Activated CD8-positive, alpha-beta T cell treated with anti-CD3 and anti-CD28 coated beads for 36 hours (primary cell): Measurements from ENCODE around the gene KLHL35. TPM values are rescaled to one million over a fixed set of nuclear protein-coding genes. Genes with fewer than 3 reads are reported as not detected.

Experiments used
- ATAC-seq: fragments of 200-7000 bp; cut with Tn5 transposase; one replicate; pipeline ENCODE4 v1.10.0; 2021; ENCODE audit warnings: mild to moderate bottlenecking, moderate library complexity
- CTCF ChIA-PET: fragments of 350-600 bp; sonication (Branson Sonifier 250); formaldehyde crosslinking; loops from one replicate; lab custom pipeline; 2021; ENCODE audit warnings: antibody characterized with exemption; lab: Charles Lee
- POLR2A ChIA-PET: fragments of 350-600 bp; sonication (Branson Sonifier 250); formaldehyde crosslinking; loops from one replicate; lab custom pipeline; 2021; ENCODE audit warnings: antibody characterized with exemption; lab: Charles Lee
- DNase-seq: peaks from one replicate; pipeline ENCODE4 v3.0.0-alpha.2; 2020
- H3K27ac Mint-ChIP-seq: one replicate; pipeline ENCODE4 v1.8.0; 2021; ENCODE audit warnings: mild to moderate bottlenecking, mixed read lengths
- H3K27me3 Mint-ChIP-seq: one replicate; pipeline ENCODE4 v1.8.0; 2021; ENCODE audit warnings: mixed read lengths
- H3K36me3 Mint-ChIP-seq: one replicate; pipeline ENCODE4 v1.8.0; 2021; ENCODE audit warnings: low read depth, mixed read lengths
- H3K4me1 Mint-ChIP-seq: one replicate; pipeline ENCODE4 v1.8.0; 2021; ENCODE audit warnings: low read depth, mixed read lengths
- H3K4me3 Mint-ChIP-seq: one replicate; pipeline ENCODE4 v1.8.0; 2021; ENCODE audit warnings: mild to moderate bottlenecking, moderate library complexity, mixed read lengths
- H3K9me3 Mint-ChIP-seq: one replicate; pipeline ENCODE4 v1.8.0; 2021; ENCODE audit warnings: mixed read lengths
- intact Hi-C: fragments of 100-400 bp; cut with micrococcal nuclease; formaldehyde crosslinking; loops from one replicate; pipeline ENCODE4 v1.10.0; 2022
- total RNA-seq, 2 experiments: library from RNA; stranded (reverse); gene quantifications; one replicate each; pipeline ENCODE4 v1.2.3, GENCODE V29; 2021
- TF ChIP-seq, protein P1 (sequence below): fragments of 200-600 bp; IDR thresholded peaks from one replicate; pipeline ENCODE4 v1.8.0; 2022; ENCODE audit warnings: antibody characterized with exemption, mild to moderate bottlenecking

KLHL35 gene
- total RNA-seq, 2 experiments from 2014 or later, result 0.16 to 0.77 TPM

DNA sequence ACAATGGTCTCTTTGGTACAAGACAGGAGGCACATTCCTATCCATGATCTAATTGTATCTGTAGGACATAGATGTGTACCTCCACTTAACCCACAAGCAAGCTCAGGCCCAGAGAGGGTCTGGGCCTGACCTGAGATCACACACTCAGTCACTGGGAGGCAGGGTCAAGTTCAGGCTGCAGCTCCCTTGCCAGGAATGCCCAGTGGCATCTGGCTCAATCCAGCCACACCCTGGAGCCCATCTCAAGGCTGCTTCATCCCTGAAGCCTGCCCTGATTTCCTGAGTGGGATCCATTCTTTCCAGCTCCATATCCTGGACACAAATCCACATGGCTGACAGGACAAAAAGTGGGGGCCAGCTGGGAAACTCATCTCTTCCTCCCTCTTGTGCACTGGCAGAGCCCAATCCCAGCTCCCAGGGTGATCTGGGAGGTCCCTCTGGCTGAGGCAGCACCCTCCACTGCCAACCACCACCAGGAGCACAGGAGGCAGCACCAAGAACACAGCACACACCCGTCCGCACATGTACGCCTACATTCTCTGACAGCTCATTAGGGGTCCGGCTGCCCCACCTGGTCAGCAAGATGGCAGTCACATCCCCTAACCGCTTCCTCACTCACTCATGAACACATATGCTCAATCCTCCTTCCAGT lies 39.2 kb upstream of the KLHL35 start:
- H3K4me1 Mint-ChIP-seq, result peaks cover 17% of the 10 kb centered on the region
- intact Hi-C loops, result no loop called here
- TF ChIP-seq, protein P1, sequence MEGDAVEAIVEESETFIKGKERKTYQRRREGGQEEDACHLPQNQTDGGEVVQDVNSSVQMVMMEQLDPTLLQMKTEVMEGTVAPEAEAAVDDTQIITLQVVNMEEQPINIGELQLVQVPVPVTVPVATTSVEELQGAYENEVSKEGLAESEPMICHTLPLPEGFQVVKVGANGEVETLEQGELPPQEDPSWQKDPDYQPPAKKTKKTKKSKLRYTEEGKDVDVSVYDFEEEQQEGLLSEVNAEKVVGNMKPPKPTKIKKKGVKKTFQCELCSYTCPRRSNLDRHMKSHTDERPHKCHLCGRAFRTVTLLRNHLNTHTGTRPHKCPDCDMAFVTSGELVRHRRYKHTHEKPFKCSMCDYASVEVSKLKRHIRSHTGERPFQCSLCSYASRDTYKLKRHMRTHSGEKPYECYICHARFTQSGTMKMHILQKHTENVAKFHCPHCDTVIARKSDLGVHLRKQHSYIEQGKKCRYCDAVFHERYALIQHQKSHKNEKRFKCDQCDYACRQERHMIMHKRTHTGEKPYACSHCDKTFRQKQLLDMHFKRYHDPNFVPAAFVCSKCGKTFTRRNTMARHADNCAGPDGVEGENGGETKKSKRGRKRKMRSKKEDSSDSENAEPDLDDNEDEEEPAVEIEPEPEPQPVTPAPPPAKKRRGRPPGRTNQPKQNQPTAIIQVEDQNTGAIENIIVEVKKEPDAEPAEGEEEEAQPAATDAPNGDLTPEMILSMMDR, result no peak
- H3K36me3 Mint-ChIP-seq, result no peaks in the 10 kb centered on the region
- DNase-seq (no peak), ATAC-seq (no peak)
- H3K4me3 Mint-ChIP-seq, result no peak overlapping the region
- H3K27ac Mint-ChIP-seq, result no peak overlapping the region
- POLR2A ChIA-PET, result no interaction called here
- H3K9me3 Mint-ChIP-seq, result no peaks in the 10 kb centered on the region
- CTCF ChIA-PET, result interaction anchor here (1.2 to 2.6 kb wide), 2 partner anchors 21 to 173 kb away, joined by 4 to 9 read pairs; no protein-coding TSS in a partner anchor
- H3K27me3 Mint-ChIP-seq, result no peaks in the 10 kb centered on the region

DNA sequence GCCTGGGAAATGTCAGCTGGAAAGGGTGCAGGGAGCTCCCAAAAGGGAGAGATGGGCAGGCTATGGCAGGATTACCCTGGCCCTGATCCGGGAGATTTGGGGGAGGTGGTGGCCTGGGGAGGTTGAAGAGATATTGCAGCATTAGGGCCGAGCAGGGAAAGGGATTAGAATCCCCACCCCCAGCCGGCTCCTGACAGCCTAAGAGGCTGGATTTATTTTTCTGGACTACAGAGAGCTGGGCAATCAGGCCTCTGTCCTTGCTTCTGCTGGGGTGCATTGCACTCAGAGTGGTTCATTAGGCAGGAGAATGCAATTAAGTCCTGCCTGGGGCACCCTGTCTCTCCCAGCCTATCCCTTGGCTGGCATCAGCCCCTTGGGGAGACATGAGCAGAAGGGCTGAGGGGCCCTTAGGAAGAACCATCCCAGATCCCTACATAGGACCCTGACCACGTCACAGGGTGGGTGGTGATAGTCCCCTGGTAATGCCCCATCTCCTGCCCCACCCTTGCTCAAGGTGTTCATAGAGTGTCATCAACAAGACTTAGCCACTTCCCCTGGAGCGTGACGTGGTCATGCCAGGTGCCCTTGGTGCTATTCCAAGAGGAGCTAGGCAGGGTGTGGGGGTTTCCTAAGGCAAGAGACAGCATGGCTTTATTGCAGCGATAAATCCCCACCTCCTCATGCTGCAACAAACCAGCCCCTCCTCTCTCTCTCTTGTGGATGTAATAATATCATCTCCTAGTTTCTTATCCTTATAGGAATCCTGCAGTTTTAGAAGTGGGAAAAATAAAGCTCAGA lies 38.4 kb upstream of the KLHL35 start:
- Mint-ChIP-seq H3K36me3 (no peaks in the 10 kb centered on the region), H3K4me3 (no peak overlapping the region), H3K27me3 (no peaks in the 10 kb centered on the region), H3K9me3 (no peaks in the 10 kb centered on the region), H3K4me1 (peaks cover 17% of the 10 kb centered on the region), H3K27ac (no peak overlapping the region)
- intact Hi-C loops, result no loop called here
- ChIA-PET CTCF (interaction anchor here (1.2 to 2.6 kb wide), 2 partner anchors 20 to 174 kb away, joined by 4 to 9 read pairs; no protein-coding TSS in a partner anchor), POLR2A (no interaction called here)
- ATAC-seq, result no peak
- DNase-seq, result no peak
- TF ChIP-seq, protein P1, result no peak

DNA sequence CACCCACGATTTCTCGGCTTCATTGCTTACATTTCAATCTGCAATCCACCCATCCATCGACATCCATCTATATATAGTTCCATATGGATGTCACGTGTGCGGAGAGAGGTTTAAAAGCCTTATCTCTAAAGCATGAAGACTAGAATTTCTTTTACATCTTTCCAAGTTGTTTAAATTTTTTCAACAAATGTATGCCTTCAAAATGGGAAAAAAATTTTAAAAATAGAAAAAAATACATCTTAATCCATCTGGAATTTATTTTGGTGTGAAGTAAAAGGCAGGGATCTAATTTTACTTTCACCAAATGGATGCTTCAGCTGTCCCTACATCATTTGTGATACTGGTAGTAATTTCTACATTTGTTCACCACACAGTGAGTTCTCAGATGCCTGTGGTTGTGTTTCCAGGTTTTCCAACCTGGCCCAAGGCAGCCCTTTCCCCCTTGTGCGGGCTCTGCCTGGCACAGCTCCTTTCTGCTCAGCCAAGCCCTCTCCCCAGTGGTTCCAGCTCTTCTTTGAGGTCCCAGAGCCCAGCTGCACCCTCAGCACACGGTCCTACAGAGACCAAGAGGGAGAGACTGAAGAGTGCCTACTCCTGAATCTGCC lies 37.6 kb upstream of the KLHL35 start:
- CTCF ChIA-PET, result interaction anchor here (1.1 to 2.6 kb wide), 3 partner anchors 19 to 86 kb away, joined by 3 to 9 read pairs (median 4); no protein-coding TSS in a partner anchor
- ATAC-seq, result no peak
- H3K9me3 Mint-ChIP-seq, result no peaks in the 10 kb centered on the region

DNA sequence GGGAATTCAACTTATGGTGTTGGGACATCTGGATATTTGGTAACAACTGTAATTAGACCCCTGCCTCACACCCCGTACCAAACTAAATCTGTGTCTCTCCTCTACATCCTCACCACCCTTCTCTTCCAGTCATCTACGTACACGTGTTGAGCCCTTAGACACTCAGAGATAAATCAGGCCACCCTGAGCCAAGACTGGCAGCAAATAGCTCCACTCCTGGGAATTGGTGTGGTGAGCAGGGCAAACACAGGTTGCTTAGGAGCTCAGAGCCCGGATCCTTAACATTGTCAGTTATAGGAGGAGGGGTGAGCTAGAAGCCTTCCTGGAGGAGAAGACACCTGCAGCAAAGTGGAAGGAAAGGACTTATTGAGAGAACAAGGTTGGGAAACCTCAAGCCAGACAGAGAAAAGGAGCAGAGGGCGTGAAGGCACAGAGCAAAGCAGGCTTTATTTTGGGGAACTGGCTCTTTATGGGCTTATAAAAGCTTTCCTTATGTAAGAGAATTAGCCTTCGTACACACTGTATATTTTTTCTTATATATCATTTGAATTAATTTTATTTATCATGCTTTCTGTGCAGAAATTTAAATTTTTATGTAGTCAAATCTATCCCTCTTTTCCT lies 36.9 kb upstream of the KLHL35 start:
- DNase-seq (no peak), ATAC-seq (no peak)
- no peaks in the 10 kb centered on the region for H3K27me3 Mint-ChIP-seq
- no peak overlapping the region for H3K27ac Mint-ChIP-seq
- ChIA-PET POLR2A (no interaction called here), CTCF (interaction anchor here (1.1 to 1.4 kb wide), 2 partner anchors 25 to 85 kb away, joined by 3 to 4 read pairs; no protein-coding TSS in a partner anchor)
- TF ChIP-seq, protein P1, result no peak
- H3K4me1 Mint-ChIP-seq, result peaks cover 3% of the 10 kb centered on the region
- H3K4me3 Mint-ChIP-seq, result no peak overlapping the region
- no peaks in the 10 kb centered on the region for H3K36me3 Mint-ChIP-seq
- intact Hi-C loops, result no loop called here
- no peaks in the 10 kb centered on the region for H3K9me3 Mint-ChIP-seq

More for the DNA sequence above, 37.6 kb upstream of the KLHL35 start:
- H3K4me1 Mint-ChIP-seq, result peaks cover 10% of the 10 kb centered on the region
- H3K27me3 Mint-ChIP-seq, result no peaks in the 10 kb centered on the region
- intact Hi-C loops, result no loop called here
- H3K27ac Mint-ChIP-seq, result no peak overlapping the region
- no peaks in the 10 kb centered on the region for H3K36me3 Mint-ChIP-seq
- TF ChIP-seq, protein P1, result no peak
- POLR2A ChIA-PET, result no interaction called here
- no peak overlapping the region for H3K4me3 Mint-ChIP-seq
- DNase-seq, result no peak
